H54 (cell line): ENCODE measurements around the gene SYT13.
A peak's percentile ranks its signal among the peaks of the same experiment; 100 is the strongest.

Experiments used
- DNase-seq: peaks from one replicate; pipeline ENCODE4 v3.0.0; 2011; ENCODE audit warnings: low spot score, mixed read lengths; ENCODE audit not compliant: insufficient read length
- FAIRE-seq: peaks from 3 replicates; lab custom pipeline; 2011; peaks lifted over from hg19 to GRCh38; lab: Jason Lieb, UNC
- POLR2A ChIP-seq: IDR thresholded peaks from 2 replicates; pipeline ENCODE4 v1.6.1; 2011; ENCODE audit warnings: low read depth, mild to moderate bottlenecking, low read length

Gene SYT13

DNA sequence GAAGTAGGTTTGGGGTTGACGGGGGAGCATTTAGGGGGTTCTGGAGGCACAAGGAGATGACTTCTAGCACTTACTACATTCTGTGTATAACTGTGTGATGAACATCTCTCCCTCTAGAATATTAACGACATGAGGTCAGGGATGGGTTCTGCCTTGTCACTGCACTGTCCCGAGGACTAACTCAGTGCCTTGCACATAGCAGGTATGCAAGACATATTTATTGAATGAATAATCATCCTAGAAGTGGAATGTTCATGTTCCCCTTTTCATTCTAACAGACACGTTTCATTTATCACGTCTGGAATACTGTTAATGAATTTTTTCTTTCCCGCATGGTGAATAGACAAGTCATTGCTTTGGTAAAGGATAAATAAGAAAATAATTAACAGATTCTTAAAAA lies 12.6 kb downstream of the SYT13 start:
- DNase-seq (no peak), FAIRE-seq (no peak)
- no peak for TF ChIP-seq POLR2A

DNA sequence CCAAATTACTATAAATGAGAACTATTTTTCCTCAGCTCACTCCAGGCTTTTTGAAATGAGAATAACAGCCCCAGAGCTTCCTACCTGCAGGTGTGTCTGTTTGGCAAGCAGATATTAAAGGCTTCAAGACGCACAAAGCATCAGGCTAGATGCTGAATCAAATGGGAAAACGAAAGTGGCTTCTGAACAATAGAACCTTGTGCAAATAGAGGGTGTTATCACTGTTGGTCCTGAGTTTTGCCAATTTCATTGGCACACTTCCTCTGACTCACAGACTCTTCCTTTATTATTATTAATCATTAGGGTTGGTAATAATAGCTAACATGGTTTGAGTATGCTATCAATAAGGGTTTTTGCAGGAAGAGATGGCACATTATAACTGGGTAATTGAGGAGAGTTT lies 13.4 kb downstream of the SYT13 start:
- no peak for DNase-seq
- FAIRE-seq, result no peak
- TF ChIP-seq POLR2A, result no peak

DNA sequence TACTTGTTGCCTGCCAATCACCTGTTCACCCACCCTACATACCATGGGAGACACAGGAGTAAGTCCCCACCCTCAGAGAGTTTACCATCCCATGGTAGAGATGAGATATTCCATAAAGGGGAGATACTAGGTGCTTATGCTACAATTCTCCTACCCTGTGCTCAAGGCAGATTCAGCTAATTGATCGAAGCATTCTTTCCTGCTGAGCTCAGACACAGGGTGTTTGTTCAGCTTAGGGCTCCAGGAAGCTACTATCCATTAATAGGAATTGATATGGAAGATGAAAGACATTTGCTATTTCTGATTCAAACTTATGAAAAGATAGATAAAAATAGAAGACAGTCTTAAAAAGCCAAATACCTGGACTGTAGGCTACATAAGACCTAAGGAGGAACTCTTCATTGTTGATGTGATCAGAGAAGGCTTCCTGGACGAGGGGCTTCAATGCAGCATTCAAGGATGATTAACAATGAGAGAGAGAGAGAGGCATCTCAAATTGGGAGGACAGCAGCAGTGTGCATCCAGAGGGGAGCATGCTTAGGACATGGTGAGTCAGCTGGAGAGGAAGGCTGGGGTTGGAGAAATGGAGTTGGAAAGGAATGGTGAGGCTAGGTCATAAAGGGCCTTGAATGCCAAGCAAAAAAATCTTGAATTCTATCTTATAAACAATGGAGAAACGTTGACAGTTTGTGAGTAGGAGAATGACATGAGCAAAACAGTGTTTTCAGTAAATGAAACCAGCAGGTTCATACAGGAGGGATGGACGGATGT lies 15.0 kb downstream of the SYT13 start:
- no peak for DNase-seq
- no peak for TF ChIP-seq POLR2A
- no peak for FAIRE-seq

DNA sequence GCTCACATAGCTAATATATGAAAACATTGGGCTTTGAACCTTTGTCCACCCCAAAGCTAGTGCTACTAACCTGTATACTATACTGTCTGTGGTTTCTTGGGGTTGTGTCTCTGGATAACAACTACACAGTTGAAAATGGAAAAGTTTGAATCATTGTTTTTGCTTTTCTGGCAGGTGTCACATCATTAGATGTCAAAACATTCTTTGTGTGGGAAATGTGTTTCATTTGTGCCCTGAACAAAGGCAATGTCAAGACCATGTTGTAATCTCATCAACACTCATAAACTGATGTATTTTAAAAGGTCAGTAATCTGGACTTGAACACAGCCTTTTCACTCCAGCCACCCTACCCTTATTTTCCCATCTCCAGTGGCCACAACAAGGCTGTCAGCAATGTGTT lies 16.5 kb downstream of the SYT13 start:
- TF ChIP-seq POLR2A, result no peak
- DNase-seq (no peak), FAIRE-seq (no peak)

GRCh38 chr11:45267652-45268299 lies 18.4 kb downstream of the SYT13 start:
- no peak for TF ChIP-seq POLR2A
- DNase-seq (no peak), FAIRE-seq (no peak)

GRCh38 chr11:45267052-45267451 lies 19.1 kb downstream of the SYT13 start:
- no peak for DNase-seq
- no peak for TF ChIP-seq POLR2A
- no peak for FAIRE-seq

- no peak for FAIRE-seq
- TF ChIP-seq POLR2A, result no peak
- DNase-seq, result no peak
Observed at GRCh38 chr11:45266676-45267020, 19.5 kb downstream of the SYT13 start.

DNA sequence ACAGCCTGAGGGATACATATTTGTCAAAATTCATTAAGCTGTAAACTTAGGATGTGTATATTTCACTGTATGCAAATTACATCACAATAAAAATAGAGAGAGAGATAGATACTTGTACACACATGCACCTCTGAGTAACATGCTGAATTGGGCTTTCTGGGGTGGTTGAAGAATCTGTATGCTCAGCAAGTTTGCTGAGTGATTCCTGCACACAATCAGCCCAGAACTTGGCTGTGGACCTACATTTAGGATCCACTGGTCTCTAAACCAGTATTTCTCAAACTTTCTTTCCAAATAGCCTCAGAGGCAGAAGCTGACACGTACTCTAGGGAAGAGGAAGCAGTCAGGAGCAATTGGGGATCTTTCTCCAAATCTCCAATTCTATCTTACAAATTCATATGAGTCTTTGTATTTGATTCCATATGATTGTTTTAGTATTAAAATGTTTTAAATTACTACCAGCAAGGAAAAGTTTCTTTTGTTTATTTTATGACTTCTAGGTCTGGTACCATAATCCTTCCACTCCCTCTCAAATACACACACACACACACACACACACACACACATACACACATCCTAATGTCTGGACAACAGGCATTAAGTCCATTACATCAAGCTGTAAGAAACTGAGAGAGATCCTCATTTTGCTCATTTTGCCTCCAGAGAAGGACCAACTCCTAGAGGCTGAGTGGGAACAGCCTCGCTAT lies 20.0 kb downstream of the SYT13 start:
- no peak for DNase-seq
- no peak for FAIRE-seq
- TF ChIP-seq POLR2A, result no peak

DNA sequence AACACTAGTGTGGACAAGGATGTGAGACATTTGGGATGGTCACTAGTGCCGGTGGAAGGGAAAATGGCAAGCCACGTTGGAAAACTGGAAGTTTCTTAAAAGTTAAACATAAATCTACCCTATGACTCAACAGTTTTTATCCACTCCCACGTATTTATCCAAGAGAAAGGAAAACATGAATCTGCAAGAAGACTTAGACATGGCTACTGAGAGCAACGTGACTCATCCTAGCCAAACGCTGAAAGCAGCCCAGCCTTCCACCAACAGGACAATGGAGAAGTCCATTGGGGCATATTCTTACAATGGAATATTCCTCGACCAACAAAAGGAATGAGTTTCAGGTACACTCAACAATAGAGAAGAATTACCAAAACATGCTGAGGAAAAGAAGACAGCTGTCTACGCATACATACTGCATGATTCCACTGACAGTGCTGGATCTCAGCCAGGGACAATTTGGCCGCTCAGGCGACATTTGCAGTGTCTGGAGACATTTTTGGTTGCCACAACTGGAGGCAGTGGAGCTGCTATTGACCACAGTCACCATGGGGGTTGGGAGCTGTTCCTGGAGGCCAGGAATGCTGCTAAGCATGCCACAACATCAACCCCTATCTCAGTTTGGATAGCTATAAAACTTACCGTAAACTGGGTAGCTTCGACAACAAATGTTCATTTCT lies 21.2 kb downstream of the SYT13 start:
- peak; percentile 76 for DNase-seq

GRCh38 chr11:45263773-45264172 lies 22.4 kb downstream of the SYT13 start:
- TF ChIP-seq POLR2A, result no peak
- FAIRE-seq (no peak), DNase-seq (no peak)

More for the DNA sequence above, 21.2 kb downstream of the SYT13 start:
- FAIRE-seq, result no peak
- no peak for TF ChIP-seq POLR2A

DNA sequence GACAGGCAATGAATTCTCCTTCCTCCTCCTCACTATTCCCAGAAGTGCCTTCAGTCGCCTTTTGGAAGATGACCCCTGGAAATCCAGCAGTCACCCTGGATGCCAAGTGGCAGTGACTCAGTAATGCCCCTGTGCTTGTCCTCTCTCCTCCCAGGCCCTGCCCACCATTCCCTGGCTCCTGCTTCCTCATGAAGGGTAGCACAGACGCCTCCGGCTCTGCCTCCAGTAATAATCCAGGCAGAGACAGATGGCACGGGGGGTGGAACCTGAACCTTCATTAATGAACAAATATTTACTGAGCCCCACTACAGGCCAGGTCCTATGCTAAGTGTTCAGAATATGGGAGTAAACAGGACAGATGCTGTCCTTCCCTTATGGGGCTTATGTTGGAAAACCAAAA lies 23.2 kb downstream of the SYT13 start:
- FAIRE-seq (no peak), DNase-seq (no peak)
- TF ChIP-seq POLR2A, result no peak

- FAIRE-seq (no peak), DNase-seq (no peak)
- TF ChIP-seq POLR2A, result no peak
Observed at GRCh38 chr11:45260071-45260470, 26.1 kb downstream of the SYT13 start.

GRCh38 chr11:45259592-45259991 lies 26.5 kb downstream of the SYT13 start:
- peak; percentile 37 for DNase-seq
- no peak for FAIRE-seq
- 0 out of 2 replicates have a peak, but pooled peaks have one; percentile 25 for TF ChIP-seq POLR2A

GRCh38 chr11:45258982-45259530 lies 27.1 kb downstream of the SYT13 start:
- FAIRE-seq, result no peak
- no peak for TF ChIP-seq POLR2A
- DNase-seq, result no peak

GRCh38 chr11:45254070-45254469 lies 32.1 kb downstream of the SYT13 start:
- TF ChIP-seq POLR2A, result no peak
- FAIRE-seq, result no peak
- no peak for DNase-seq
